ENCODE measurements around the gene DYNC2LI1. TPM values are rescaled to one million over a fixed set of nuclear protein-coding genes. Genes with fewer than 3 reads are reported as not detected.

Gene DYNC2LI1
- total RNA-seq, 1 donor from 2014 or later = 2.9 TPM

DNA sequence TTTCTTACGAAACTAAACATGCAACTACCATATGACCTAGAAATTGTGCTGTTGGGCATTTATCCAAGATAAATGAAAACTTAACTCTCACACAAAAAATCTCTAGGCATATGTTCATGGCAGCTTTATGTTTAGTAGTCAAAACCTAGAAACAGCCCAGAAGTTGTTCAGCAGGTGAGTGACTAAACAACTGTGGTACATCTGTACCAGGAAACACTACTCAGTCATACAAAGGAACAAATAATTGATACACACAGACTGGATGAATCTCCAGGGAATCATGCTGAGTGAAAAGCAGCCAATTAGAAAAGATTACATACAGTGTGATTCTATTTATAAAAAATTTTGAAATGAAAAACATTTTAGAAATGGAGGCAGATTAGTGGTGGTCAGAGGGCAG, 29.3 kb downstream of the DYNC2LI1 start:
- TF ChIP-seq, protein P1, sequence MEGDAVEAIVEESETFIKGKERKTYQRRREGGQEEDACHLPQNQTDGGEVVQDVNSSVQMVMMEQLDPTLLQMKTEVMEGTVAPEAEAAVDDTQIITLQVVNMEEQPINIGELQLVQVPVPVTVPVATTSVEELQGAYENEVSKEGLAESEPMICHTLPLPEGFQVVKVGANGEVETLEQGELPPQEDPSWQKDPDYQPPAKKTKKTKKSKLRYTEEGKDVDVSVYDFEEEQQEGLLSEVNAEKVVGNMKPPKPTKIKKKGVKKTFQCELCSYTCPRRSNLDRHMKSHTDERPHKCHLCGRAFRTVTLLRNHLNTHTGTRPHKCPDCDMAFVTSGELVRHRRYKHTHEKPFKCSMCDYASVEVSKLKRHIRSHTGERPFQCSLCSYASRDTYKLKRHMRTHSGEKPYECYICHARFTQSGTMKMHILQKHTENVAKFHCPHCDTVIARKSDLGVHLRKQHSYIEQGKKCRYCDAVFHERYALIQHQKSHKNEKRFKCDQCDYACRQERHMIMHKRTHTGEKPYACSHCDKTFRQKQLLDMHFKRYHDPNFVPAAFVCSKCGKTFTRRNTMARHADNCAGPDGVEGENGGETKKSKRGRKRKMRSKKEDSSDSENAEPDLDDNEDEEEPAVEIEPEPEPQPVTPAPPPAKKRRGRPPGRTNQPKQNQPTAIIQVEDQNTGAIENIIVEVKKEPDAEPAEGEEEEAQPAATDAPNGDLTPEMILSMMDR (IDR thresholded peaks at IDR 0.05) = no peak
- H3K4me1 ChIP-seq = no peaks in the 10 kb centered on the region
- H3K9me3 ChIP-seq = no peaks in the 10 kb centered on the region
- H3K27me3 ChIP-seq = no peaks in the 10 kb centered on the region
- no peak for DNase-seq (ENCODE audit: low spot score in 2 of 2)
- no peak overlapping the region for H3K27ac ChIP-seq
- intact Hi-C loops (cut with DNase I) = no loop called here
- H3K36me3 ChIP-seq = peaks cover 13 to 33% of the 10 kb centered on the region in 2 donors
- H3K4me3 ChIP-seq = no peak overlapping the region

DNA sequence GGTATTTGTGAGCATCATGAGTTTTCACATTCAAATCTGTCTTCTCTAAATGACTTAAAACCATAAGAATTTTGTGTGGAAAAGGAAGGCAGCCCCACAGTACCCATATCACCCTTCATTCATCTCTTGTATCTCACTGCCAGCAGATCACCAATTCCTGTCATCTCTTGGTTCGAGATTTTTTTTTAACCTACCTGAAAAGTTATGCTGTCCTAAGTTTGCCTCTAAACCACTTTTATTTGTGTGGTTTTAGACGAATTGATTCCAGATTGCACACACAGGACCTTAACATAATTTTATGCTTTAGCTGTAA, 32.8 kb downstream of the DYNC2LI1 start:
- intact Hi-C loops (cut with DNase I) = no loop called here
- Histone ChIP-seq H3K4me1 (no peaks in the 10 kb centered on the region), H3K36me3 (peaks cover 18 to 52% of the 10 kb centered on the region in 2 donors), H3K9me3 (no peaks in the 10 kb centered on the region), H3K27ac (no peak overlapping the region), H3K27me3 (no peaks in the 10 kb centered on the region), H3K4me3 (no peak overlapping the region)
- DNase-seq (ENCODE audit: low spot score in 2 of 2) = no peak
- TF ChIP-seq, protein P1 (IDR thresholded peaks at IDR 0.05) = no peak

DNA sequence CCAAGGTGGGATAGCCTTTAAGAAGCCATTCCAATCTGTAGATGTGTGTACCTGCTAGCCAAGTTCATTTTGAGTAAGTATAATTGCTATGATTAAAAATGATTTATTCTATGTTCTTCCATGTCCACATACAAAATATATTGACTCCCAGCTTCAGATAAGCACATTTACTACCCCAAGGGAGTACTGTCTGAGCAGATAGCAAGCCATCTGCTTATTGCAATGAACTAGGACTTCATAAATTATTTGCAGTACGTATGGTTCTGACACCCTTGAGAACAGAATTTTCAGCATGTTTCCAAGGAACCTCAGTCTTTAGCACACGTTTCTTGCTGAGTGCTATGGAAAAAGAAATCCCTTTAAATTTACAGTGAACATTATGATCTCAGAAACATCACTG, 36.6 kb downstream of the DYNC2LI1 start:
- H3K27ac ChIP-seq = no peak overlapping the region
- no peak for DNase-seq (ENCODE audit: low spot score in 2 of 2)
- TF ChIP-seq, protein P1 (IDR thresholded peaks at IDR 0.05) = no peak
- no peak overlapping the region for H3K4me3 ChIP-seq
- no peaks in the 10 kb centered on the region for H3K4me1 ChIP-seq
- H3K9me3 ChIP-seq = no peaks in the 10 kb centered on the region
- no peaks in the 10 kb centered on the region for H3K27me3 ChIP-seq
- peaks cover 13 to 38% of the 10 kb centered on the region in 2 donors for H3K36me3 ChIP-seq
- intact Hi-C loops (cut with DNase I) = no loop called here

DNA sequence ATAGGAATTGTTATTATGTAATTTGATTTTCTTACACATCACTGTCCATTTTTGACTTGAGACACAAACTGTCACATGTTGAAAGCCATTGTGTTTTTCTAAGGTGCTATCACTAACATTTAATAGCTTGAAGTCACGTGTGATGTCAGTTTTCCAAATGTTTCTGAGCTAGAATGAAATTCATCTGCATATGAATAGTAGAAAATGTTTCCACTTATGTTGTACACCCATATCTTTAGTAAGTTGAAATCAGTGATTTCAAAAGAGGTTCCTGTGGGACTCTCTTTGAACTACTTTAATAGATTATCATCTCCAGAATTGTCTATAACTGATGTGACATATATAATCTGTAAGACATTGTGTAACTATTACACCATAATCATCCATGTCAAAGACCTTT, 37.0 kb downstream of the DYNC2LI1 start:
- H3K27ac ChIP-seq = no peak overlapping the region
- H3K36me3 ChIP-seq = peaks cover 8 to 33% of the 10 kb centered on the region in 2 donors
- TF ChIP-seq, protein P1 (IDR thresholded peaks at IDR 0.05) = no peak
- no peak overlapping the region for H3K4me3 ChIP-seq
- no peaks in the 10 kb centered on the region for H3K4me1 ChIP-seq
- no peak for DNase-seq (ENCODE audit: low spot score in 2 of 2)
- H3K27me3 ChIP-seq = no peaks in the 10 kb centered on the region
- H3K9me3 ChIP-seq = no peaks in the 10 kb centered on the region
- intact Hi-C loops (cut with DNase I) = no loop called here

DNA sequence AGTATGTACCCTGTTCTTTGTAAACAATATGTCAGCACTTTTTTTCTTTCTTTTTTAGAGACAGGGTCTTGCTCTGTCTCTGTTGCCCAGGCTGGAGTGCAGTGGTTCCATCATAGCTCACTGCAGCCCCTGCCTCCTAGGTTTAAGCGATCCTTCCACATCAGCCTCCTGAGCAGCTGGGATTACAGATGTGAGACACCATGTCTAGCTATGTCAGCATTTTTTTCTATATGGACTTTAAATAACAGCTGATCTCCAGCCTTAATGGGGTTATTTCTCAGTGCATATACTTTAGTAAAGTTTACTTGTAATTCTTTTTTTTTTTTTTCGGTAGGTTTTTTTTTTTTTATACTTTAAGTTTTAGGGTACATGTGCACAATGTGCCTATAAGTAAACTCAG, 38.2 kb downstream of the DYNC2LI1 start:
- intact Hi-C loops (cut with DNase I) = no loop called here
- Histone ChIP-seq H3K27me3 (no peaks in the 10 kb centered on the region), H3K4me3 (no peak overlapping the region), H3K36me3 (peaks cover 6 to 23% of the 10 kb centered on the region in 2 donors), H3K4me1 (no peaks in the 10 kb centered on the region), H3K9me3 (no peaks in the 10 kb centered on the region), H3K27ac (no peak overlapping the region)
- DNase-seq (ENCODE audit: low spot score in 2 of 2) = no peak
- TF ChIP-seq, protein P1 (IDR thresholded peaks at IDR 0.05) = no peak

DNA sequence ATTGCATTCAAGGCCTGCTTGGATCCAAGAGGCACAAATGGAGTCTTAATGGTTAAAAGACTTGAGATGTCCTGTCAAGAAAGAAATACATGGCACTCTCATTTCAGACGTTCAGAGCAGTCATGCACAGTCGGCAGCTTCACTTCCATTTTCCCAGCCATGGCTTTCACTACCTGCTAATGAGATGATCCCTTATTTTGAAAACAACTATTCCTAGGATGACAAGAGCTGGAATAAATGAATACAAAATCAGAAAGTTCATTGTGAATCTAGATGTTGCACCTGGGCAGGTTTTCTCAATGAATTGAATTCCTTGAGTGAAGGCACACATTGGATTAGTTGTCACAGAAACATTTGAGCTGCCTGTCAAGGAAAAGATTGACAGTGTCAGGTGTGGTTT, 39.1 kb downstream of the DYNC2LI1 start:
- H3K27me3 ChIP-seq = no peaks in the 10 kb centered on the region
- TF ChIP-seq, protein P1 (IDR thresholded peaks at IDR 0.05) = no peak
- no peaks in the 10 kb centered on the region for H3K9me3 ChIP-seq
- no peak overlapping the region for H3K4me3 ChIP-seq
- no peak for DNase-seq (ENCODE audit: low spot score in 2 of 2)
- intact Hi-C loops (cut with DNase I) = no loop called here
- peaks cover 6 to 19% of the 10 kb centered on the region in 2 donors for H3K36me3 ChIP-seq
- H3K4me1 ChIP-seq = no peaks in the 10 kb centered on the region
- H3K27ac ChIP-seq = no peak overlapping the region

Measured in ascending aorta (tissue), 2 donors.